HEK293 (cell line): ENCODE data around the gene SOX5.

Experiments
- CTCF ChIP-seq: fragments of 450-650 bp; formaldehyde crosslinking; IDR thresholded peaks from 2 replicates; pipeline ENCODE4 v1.5.1; 2016; ENCODE audit warnings: missing biosample characterization, missing genetic modification characterization
- INSM2 ChIP-seq: fragments of 450-650 bp; formaldehyde crosslinking; IDR thresholded peaks from 2 replicates; pipeline ENCODE4 v1.5.1; 2016; ENCODE audit warnings: missing biosample characterization, missing genetic modification characterization
- TF ChIP-seq, protein P1 (sequence below): fragments of 450-650 bp; formaldehyde crosslinking; IDR thresholded peaks from 2 replicates; pipeline ENCODE4 v1.5.1; 2016; ENCODE audit warnings: missing biosample characterization, missing genetic modification characterization

- TF ChIP-seq, protein P1, sequence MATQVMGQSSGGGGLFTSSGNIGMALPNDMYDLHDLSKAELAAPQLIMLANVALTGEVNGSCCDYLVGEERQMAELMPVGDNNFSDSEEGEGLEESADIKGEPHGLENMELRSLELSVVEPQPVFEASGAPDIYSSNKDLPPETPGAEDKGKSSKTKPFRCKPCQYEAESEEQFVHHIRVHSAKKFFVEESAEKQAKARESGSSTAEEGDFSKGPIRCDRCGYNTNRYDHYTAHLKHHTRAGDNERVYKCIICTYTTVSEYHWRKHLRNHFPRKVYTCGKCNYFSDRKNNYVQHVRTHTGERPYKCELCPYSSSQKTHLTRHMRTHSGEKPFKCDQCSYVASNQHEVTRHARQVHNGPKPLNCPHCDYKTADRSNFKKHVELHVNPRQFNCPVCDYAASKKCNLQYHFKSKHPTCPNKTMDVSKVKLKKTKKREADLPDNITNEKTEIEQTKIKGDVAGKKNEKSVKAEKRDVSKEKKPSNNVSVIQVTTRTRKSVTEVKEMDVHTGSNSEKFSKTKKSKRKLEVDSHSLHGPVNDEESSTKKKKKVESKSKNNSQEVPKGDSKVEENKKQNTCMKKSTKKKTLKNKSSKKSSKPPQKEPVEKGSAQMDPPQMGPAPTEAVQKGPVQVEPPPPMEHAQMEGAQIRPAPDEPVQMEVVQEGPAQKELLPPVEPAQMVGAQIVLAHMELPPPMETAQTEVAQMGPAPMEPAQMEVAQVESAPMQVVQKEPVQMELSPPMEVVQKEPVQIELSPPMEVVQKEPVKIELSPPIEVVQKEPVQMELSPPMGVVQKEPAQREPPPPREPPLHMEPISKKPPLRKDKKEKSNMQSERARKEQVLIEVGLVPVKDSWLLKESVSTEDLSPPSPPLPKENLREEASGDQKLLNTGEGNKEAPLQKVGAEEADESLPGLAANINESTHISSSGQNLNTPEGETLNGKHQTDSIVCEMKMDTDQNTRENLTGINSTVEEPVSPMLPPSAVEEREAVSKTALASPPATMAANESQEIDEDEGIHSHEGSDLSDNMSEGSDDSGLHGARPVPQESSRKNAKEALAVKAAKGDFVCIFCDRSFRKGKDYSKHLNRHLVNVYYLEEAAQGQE (tag by site-specific recombination), result no peak
- no peak for TF ChIP-seq CTCF (tag by site-specific recombination)
- TF ChIP-seq INSM2 (tag by site-specific recombination), result no peak
These were observed 21.6 kb downstream of the SOX5 start for GRCh38 chr12:23927907-23928306.
